DOHH2 (cell line): ENCODE data around the gene PIAS1.

ENCODE experiments used
- EZH2phosphoT487 ChIP-seq: fragments of 200-600 bp; sonication (generic); IDR thresholded peaks from 2 replicates; pipeline ENCODE4 v1.6.1; 2017; ENCODE audit warnings: borderline replicate concordance, mild to moderate bottlenecking, antibody characterized with exemption, low read length, moderate library complexity, mixed read lengths
- TF ChIP-seq, protein P1 (sequence below): fragments of 200-600 bp; sonication (generic); IDR thresholded peaks from one replicate; pipeline ENCODE4 v1.5.1; 2014; ENCODE audit warnings: antibody characterized with exemption, mild to moderate bottlenecking, low read depth, low read length; ENCODE audit not compliant: poor library complexity, severe bottlenecking

DNA sequence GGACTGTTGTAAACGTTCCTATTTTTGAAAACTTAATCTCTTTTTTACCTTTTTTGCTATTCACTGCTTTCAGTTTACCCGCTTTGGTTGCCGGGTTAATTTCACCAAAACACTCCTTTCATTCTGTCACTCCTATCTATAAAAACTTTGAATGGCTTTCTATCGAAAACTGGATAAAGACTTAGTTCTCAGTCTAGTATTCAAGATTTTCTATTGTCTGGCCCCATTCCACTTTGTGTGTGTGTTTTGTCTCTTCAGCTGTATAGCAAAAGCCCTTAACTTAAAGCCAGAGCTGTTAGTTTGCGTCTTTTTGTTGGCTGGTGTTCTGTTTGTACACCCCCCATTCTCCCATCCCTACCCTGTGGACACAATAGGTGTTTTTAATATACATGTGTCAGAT, 7.5 kb downstream of the PIAS1 start:
- TF ChIP-seq, protein P1, sequence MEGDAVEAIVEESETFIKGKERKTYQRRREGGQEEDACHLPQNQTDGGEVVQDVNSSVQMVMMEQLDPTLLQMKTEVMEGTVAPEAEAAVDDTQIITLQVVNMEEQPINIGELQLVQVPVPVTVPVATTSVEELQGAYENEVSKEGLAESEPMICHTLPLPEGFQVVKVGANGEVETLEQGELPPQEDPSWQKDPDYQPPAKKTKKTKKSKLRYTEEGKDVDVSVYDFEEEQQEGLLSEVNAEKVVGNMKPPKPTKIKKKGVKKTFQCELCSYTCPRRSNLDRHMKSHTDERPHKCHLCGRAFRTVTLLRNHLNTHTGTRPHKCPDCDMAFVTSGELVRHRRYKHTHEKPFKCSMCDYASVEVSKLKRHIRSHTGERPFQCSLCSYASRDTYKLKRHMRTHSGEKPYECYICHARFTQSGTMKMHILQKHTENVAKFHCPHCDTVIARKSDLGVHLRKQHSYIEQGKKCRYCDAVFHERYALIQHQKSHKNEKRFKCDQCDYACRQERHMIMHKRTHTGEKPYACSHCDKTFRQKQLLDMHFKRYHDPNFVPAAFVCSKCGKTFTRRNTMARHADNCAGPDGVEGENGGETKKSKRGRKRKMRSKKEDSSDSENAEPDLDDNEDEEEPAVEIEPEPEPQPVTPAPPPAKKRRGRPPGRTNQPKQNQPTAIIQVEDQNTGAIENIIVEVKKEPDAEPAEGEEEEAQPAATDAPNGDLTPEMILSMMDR: no peak
- TF ChIP-seq EZH2phosphoT487: no peak
